HG03139 (cell line): ENCODE data around the gene PXMP2.
"Not testable (repeated sequence)": the region's sequence is repeated elsewhere in the genome, so short reads cannot be mapped to it uniquely, and the experiment has no call there.

ENCODE experiments used
- ATAC-seq: cut with Tn5 transposase; IDR thresholded peaks from one replicate; pipeline ENCODE4 v1.9.1; 2021; ENCODE audit not compliant: unreplicated experiment

Gene PXMP2

DNA sequence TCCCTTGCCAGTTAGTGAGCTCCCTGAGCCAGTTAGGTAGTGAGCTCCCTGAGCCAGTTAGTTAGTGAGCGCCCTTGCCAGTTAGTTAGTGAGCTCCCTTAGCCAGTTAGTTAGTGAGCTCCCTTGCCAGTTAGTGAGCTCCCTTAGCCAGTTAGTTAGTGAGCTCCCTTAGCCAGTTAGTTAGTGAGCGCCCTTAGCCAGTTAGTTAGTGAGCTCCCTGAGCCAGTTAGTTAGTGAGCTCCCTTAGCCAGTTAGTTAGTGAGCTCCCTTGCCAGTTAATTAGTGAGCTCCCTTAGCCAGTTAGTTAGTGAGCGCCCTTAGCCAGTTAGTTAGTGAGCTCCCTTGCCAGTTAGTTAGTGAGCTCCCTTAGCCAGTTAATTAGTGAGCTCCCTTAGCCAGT lies 4.6 kb downstream of the PXMP2 start:
- not testable (repeated sequence) for ATAC-seq

- not testable (repeated sequence) for ATAC-seq
Measured at GRCh38 chr12:132694888-132695287, 7.5 kb downstream of the PXMP2 start.

GRCh38 chr12:132695431-132695830 lies 8.0 kb downstream of the PXMP2 start:
- ATAC-seq: no peak

DNA sequence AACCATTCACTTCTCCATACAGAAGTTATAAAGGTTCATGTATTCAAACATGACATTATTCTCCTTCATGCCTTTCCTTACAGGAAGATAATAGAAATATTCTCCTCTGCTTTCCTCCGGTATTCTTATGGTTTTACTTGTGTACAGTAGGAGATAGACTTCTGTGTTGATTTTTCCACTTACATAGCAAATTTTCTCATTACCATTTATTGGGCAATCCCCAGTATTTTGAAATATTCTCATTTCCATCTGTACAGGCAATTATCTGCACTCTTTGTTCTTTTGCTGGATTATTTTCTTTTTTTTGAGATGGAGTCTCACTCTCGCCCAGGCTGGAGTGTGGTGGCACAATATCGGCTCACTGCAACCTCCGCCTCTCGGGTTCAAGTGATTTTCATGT lies 11.0 kb downstream of the PXMP2 start:
- no peak for ATAC-seq

- ATAC-seq: no peak
Measured at GRCh38 chr12:132700212-132700822, 12.9 kb downstream of the PXMP2 start.

GRCh38 chr12:132702640-132703039 lies 15.3 kb downstream of the PXMP2 start:
- no peak for ATAC-seq

DNA sequence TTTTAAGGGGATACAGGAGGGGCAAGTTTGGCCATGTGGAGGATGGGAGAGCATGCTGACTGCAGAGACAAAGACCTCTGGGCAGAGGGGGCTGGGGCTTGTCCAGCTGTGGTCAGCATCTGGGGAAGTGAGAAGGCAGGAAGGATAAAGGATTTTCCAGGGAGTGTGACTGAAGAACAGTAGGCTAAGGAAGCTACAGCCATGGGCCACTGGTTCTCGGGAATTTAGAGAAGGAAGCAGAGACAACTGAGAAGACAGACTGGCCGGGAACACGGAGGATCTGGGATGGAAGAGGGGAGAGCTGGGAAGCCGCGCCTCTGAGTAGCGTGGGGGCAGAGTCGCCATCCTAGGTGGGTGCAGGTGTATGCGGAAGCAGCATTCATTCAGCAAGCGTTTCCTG lies 16.3 kb downstream of the PXMP2 start:
- no peak for ATAC-seq

DNA sequence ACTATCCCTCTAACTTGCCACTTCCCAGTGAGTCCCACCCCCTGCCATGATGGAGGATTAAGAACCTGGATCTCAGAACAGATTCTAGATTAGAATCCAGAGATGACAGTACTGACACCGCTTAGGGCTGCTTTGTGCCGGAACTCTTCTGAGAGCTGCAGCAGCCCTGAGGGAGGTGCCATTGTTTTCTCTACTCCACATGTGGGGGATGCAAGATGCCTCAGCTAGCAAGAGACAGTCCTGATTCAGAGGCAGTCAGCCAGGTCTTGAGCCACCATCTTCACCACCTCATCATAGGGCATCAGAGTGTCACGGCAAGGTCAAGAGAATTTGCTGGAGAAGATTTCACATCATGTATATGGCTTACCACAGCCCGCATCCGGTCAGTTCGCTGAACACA lies 19.9 kb downstream of the PXMP2 start:
- ATAC-seq: no peak

DNA sequence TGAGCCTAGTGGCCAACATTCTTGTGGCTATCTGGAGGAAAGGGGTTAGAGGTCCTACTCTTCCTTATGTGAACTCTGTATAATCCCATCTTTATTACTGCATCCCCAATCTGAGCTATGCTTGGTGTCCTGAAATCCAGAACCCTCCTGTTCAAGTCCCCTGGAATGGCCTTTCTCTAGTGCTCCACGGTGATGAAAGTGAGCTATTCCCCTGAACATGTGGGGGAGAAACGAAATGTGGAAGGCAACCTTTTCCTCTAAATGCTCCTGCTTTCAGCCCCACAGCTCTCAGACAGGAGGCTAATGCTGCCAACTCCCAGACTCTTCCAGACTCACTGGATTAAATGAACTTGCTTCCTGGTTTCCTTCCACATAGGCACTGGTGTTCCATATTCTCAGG lies 20.8 kb downstream of the PXMP2 start:
- no peak for ATAC-seq

- peak; percentile 24 for ATAC-seq
Measured at GRCh38 chr12:132710043-132710404, 22.6 kb downstream of the PXMP2 start.

- peak; percentile 84 for ATAC-seq
Measured at GRCh38 chr12:132710405-132711079, 23.2 kb downstream of the PXMP2 start, which contains the start of gene PGAM5. PGAM5 (plus strand) TSS chr12:132710842; CDS start chr12:132710877, 35 bp downstream.

DNA sequence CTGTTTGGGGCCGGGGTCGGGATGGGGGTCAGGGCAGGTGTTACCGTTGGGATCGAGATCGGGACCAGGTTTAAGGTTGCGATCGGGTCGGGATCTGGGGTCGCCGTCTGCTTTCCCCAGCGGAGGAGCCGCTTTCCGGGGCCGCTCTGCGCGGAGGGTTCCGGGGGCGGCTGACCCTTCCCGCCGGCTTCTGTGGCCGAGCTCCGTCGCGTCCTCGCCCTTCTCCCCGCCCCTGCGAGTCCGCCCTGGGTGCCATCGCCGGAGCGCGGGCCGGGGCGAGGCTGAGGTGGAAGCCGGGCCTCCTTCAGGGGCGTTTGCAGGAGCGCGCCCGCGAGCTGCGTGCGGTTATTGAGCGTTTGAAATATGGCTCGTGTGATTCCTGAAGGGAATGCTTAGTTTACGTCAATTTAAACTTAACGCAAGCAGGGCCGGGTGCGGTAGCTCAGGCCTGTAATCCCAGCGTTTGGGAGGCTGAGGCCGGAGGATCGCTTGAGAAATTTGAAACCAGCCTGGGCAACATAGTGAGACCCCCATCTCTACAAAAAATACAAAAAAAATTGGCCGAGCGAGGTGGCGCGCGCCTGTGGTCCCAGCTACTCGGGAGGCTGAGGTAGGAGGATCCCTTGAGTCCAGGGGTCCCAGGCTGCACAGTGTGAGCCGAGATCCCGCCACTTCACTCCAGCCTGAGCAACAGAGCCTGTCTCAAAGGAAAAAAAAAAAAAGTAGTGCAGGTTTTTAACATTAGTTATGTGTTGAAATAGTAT lies 23.9 kb downstream of the PXMP2 start:
- peak; percentile 9 for ATAC-seq

DNA sequence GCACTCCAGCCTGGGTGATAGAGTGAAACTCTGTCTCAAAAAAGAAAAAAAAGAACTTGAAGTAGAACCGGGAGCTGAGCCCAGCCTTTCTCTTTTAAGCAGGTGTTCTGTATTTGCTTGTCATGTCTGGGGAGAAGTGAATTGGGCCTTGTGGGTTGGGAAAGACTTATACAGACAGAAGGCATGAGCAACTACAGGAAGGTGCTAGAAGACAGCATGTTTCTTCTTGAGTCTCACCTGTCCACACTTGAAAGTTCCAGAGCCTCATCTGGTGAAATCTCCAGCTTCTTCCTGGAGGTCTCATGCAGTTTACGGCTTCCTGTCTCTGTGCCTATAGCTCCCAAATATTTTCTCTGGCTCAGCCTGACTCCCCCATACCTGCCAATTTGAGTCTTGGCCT lies 25.7 kb downstream of the PXMP2 start:
- ATAC-seq: no peak

- no peak for ATAC-seq
Measured at GRCh38 chr12:132715874-132716273, 28.5 kb downstream of the PXMP2 start.

- ATAC-seq: no peak
Measured at GRCh38 chr12:132716356-132716755, 29.0 kb downstream of the PXMP2 start.

- no peak for ATAC-seq
Measured at GRCh38 chr12:132717011-132717410, 29.6 kb downstream of the PXMP2 start.

GRCh38 chr12:132717531-132718387 lies 30.4 kb downstream of the PXMP2 start:
- no peak for ATAC-seq

DNA sequence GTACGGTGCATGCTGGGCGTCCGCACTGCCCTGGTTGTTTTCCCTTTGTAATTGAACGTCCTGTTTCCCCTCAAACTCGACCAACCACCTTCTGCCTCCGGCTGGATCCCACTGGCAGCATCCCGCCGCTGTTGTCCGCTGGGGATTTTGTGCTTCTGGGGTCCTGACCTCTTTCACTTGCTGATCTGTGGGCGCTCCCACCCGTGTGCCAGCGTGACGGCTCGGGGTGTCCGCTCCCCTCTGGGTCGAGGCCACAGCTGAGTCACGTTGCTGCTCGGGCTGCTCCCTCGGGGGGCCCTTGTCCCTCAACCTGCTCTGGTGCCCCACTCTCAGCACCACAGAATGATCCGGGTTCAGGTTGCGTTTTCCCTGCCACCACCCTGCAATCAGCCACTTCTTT lies 31.3 kb downstream of the PXMP2 start:
- no peak for ATAC-seq

DNA sequence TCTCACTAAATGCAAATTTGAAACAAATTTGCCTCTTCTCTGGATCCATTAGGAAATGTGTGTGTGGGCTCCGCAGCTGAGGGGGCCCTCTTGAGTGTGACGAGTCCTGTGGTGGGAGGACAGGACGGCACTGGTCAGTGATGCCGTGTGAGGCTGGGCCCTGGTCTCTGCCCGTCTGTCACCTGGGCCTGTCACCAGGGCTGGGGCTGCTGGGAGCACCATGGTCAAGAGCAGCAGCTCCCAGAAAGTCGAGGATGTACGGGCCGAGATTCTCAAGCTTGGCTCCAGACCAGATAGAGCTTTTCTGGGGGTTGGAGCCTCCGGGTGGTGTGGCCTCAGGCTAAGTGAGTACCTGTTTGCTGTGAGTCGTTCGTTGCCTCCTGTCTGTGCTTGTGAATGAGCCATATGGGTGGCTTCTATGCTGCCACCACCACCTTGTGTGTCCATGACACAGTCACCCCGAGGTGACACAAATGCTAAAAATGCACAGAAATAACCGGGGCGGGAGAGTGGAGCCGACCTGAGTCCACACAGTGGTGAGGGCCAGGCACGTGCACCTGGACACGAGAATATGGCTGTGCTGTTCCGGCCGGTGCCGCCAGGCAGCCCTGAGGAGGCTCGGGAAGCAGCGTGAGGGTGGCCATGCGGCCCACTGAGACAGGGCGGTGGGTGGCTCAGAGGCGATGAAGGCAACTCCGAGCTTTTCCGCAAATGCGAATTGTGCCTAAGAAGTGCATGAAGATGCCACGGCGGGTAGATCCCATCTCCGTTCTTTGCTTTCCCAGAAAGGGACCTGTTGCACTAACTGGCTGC lies 32.0 kb downstream of the PXMP2 start:
- no peak for ATAC-seq

- no peak for ATAC-seq
Measured at GRCh38 chr12:132719954-132720324, 32.6 kb downstream of the PXMP2 start.
